ENCODE results near the gene CTNS. TPM values are rescaled to one million over a fixed set of nuclear protein-coding genes. Genes with fewer than 3 reads are reported as not detected.

CTNS gene
- total RNA-seq, 6 experiments from 2014 or later = 8.8 to 10.2 (median 9.0) TPM

- 0 out of 2 replicates have a peak, but pooled peaks cover 14% of the 10 kb centered on the region for H3K36me3 Mint-ChIP-seq (ENCODE audit: low read depth)
Measured at GRCh38 chr17:3660311-3660891, 23.8 kb downstream of the CTNS start.

GRCh38 chr17:3663102-3664011 lies 26.8 kb downstream of the CTNS start:
- H3K4me1 Mint-ChIP-seq (ENCODE audit: low read depth) = peaks cover 36% of the 10 kb centered on the region
- H3K27ac Mint-ChIP-seq = no peak overlapping the region; the same call in 1 of the 2 replicates
- TF ChIP-seq CTCF (IDR thresholded peaks at IDR 0.05) = no peak
- peaks cover 23% of the 10 kb centered on the region for H3K36me3 Mint-ChIP-seq (ENCODE audit: low read depth)
- no peaks in the 10 kb centered on the region for H3K9me3 Mint-ChIP-seq
- no peak for DNase-seq
- peaks cover 8% of the 10 kb centered on the region for H3K27me3 Mint-ChIP-seq (ENCODE audit: insufficient read depth)
- H3K4me3 Mint-ChIP-seq = no peak overlapping the region

More at GRCh38 chr17:3660311-3660891, 23.8 kb downstream of the CTNS start:
- DNase-seq = no peak
- Mint-ChIP-seq H3K27ac (no peak overlapping the region; the same call in 1 of the 2 replicates), H3K4me1 (ENCODE audit: low read depth) (peaks cover 21% of the 10 kb centered on the region), H3K4me3 (no peak overlapping the region), H3K27me3 (ENCODE audit: insufficient read depth) (peaks cover 21% of the 10 kb centered on the region), H3K9me3 (no peaks in the 10 kb centered on the region)
- no peak for TF ChIP-seq CTCF (IDR thresholded peaks at IDR 0.05)

DNA sequence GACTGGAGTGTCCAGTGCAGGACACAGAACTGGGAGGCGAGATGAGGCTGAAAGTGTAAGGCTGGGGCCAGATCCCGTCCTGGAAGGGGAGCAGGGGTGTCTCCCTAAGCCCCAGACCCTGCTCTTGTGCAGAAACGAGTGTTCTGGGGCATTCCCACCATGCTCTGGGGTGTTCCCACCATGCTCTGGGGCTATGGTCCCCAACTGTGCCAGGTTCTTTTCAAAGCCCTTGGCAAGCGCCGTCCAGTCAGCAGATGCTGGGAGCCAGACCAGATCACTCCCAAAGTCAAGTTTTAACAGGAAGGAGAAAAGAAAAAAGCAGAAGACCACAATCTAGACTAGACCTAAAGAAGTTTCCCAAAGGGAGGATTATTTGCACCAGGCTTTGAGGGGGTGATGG lies 29.3 kb downstream of the CTNS start:
- peak overlapping the region; percentile 93 for H3K4me3 Mint-ChIP-seq
- peaks cover 27% of the 10 kb centered on the region for H3K4me1 Mint-ChIP-seq (ENCODE audit: low read depth)
- H3K27ac Mint-ChIP-seq = peak overlapping the region; percentile 66
- peaks cover 30% of the 10 kb centered on the region for H3K36me3 Mint-ChIP-seq (ENCODE audit: low read depth)
- DNase-seq = no peak
- no peak for TF ChIP-seq CTCF (IDR thresholded peaks at IDR 0.05)
- H3K27me3 Mint-ChIP-seq (ENCODE audit: insufficient read depth) = peaks cover 6% of the 10 kb centered on the region; the same call in 1 of the 2 replicates
- no peaks in the 10 kb centered on the region for H3K9me3 Mint-ChIP-seq

GRCh38 chr17:3666516-3666915 lies 30.0 kb downstream of the CTNS start:
- peak overlapping the region; percentile 66 for H3K27ac Mint-ChIP-seq
- H3K36me3 Mint-ChIP-seq (ENCODE audit: low read depth) = peaks cover 30% of the 10 kb centered on the region
- H3K4me1 Mint-ChIP-seq (ENCODE audit: low read depth) = peaks cover 27% of the 10 kb centered on the region
- no peak for DNase-seq
- H3K27me3 Mint-ChIP-seq (ENCODE audit: insufficient read depth) = peaks cover 6% of the 10 kb centered on the region; the same call in 1 of the 2 replicates
- H3K9me3 Mint-ChIP-seq = no peaks in the 10 kb centered on the region
- H3K4me3 Mint-ChIP-seq = peak overlapping the region; percentile 93
- TF ChIP-seq CTCF (IDR thresholded peaks at IDR 0.05) = no peak

GRCh38 chr17:3667366-3668278 lies 31.1 kb downstream of the CTNS start:
- Mint-ChIP-seq H3K27ac (peak overlapping the region; percentile 88), H3K27me3 (ENCODE audit: insufficient read depth) (peaks cover 6% of the 10 kb centered on the region; the same call in 1 of the 2 replicates), H3K36me3 (ENCODE audit: low read depth) (peaks cover 30% of the 10 kb centered on the region), H3K4me1 (ENCODE audit: low read depth) (peaks cover 27% of the 10 kb centered on the region), H3K9me3 (no peaks in the 10 kb centered on the region), H3K4me3 (peak overlapping the region; percentile 93)
- TF ChIP-seq CTCF (IDR thresholded peaks at IDR 0.05) = peak; percentile 49; the same call in 1 of the 2 replicates
- DNase-seq = peak; percentile 91

Data from HFFc6 (cell line).